HUES48 (cell line): Measurements from ENCODE around the gene ITSN1.

ENCODE experiments used
- H3K27ac ChIP-seq: one replicate; pipeline ENCODE4 v1.7.0; 2013; ENCODE audit warnings: low read depth, low read length, inconsistent platforms
- H3K27me3 ChIP-seq: 2 replicates; pipeline ENCODE4 v1.6.1; 2013; ENCODE audit warnings: mild to moderate bottlenecking, low read length; ENCODE audit not compliant: control insufficient read depth, insufficient read depth
- H3K36me3 ChIP-seq: 2 replicates; pipeline ENCODE4 v1.6.1; 2013; ENCODE audit warnings: low read length; ENCODE audit not compliant: control insufficient read depth, insufficient read depth
- H3K4me1 ChIP-seq: 2 replicates; pipeline ENCODE4 v1.6.1; 2013; ENCODE audit warnings: mild to moderate bottlenecking, low read length; ENCODE audit not compliant: control insufficient read depth, insufficient read depth
- H3K4me3 ChIP-seq: 2 replicates; pipeline ENCODE4 v1.5.1; 2013; ENCODE audit warnings: mild to moderate bottlenecking, low read depth, low read length
- H3K9ac ChIP-seq: 2 replicates; pipeline ENCODE4 v1.6.1; 2013; ENCODE audit warnings: mild to moderate bottlenecking, low read depth, low read length, moderate library complexity
- H3K9me3 ChIP-seq: 2 replicates; pipeline ENCODE4 v1.6.1; 2013; ENCODE audit warnings: low read length; ENCODE audit not compliant: control insufficient read depth, insufficient read depth

Gene ITSN1

DNA sequence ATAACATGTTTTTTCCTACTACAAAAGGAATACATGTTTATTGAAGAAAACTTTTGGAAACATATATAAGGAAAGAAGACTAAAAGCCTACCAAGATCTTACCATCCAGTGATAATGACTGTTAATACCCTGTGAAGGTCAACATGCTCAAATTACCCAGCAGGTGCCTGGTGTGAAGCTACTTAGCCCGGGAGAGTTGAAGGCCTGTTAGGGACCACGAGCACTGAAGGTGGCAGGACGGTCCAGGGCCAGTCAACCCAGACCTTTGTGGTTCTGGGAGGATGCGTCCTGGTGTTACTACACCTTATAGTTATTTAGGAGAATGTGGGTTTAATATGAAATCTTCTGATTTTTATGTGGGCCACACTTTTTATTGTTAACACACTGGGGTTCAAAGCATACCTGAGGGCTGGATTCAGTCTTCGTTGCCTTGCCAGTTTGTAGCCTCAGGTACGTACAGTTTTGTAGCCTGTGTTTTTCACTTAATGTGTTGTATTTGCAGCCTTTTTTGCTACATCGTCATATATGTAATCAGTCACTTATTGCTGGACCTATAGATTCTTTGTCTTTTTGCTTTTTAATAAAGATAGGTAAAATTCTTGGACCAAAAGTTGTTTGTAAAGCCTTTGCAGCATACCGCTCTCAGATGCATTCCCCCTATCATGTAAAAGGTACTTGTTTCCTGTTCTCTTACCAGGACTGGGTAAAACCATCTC is 9.8 kb downstream of the ITSN1 start:
- Histone ChIP-seq H3K4me1 (peaks cover 55% of the 10 kb centered on the region), H3K36me3 (no peaks in the 10 kb centered on the region), H3K9me3 (no peaks in the 10 kb centered on the region), H3K27me3 (no peaks in the 10 kb centered on the region), H3K9ac (no peak overlapping the region), H3K4me3 (no peak overlapping the region), H3K27ac (peak overlapping the region; percentile 21)

DNA sequence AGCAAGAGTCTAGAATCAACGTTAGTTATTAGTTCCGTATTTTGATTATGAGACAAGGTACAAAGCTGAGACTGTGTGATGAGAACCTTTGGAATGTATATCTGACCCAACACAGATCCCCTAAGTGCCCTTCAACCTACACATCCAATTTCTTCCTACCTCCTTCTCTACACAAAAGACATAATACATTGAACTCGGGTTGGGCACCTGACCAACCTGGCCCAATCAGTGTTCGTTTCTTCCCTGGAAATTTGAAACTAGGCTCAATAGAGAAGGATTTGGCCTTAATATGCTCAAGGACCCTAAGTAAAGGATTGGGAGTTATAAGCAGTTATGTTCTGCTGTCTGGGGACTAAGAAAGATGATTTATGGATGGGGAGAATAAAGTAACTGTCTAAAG is 12.1 kb downstream of the ITSN1 start:
- peak overlapping the region; percentile 77 for H3K27ac ChIP-seq
- no peaks in the 10 kb centered on the region for H3K9me3 ChIP-seq
- H3K36me3 ChIP-seq, result no peaks in the 10 kb centered on the region
- 0 out of 2 replicates have a peak overlapping the region, but pooled peaks have one; percentile 0 for H3K9ac ChIP-seq
- peaks cover 63% of the 10 kb centered on the region for H3K4me1 ChIP-seq
- no peaks in the 10 kb centered on the region for H3K27me3 ChIP-seq
- H3K4me3 ChIP-seq, result no peak overlapping the region

DNA sequence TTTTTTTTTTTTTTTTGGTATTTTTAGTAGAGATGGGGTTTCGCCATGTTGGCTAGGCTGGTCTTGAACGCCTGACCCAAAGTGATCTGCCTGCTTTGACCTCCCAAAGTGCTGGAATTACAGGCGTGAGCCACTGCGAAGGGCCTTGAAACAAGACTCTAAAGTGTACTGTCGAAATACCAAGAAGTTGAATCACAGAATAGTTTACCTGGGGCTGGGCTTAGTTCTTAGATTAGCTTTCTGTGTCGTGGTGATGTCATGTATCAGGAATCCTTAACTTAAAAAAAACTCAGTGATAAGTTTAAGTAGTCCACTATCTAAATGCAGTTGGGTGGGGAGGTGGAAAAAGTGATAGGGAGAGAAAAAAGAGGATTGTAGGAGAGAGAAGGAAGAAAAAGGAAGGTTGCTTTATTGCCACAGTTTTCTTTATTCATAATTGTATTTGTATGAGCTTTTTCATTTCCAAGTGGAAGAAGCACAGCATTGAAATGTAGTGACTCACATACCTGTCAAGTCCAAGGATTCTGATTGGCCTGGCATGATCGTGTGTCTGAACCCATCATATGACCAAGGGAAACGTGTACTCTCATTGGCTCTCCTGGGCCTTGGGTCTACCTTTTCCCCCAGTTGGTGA is 13.4 kb downstream of the ITSN1 start:
- Histone ChIP-seq H3K9me3 (no peaks in the 10 kb centered on the region), H3K9ac (no peak overlapping the region), H3K27me3 (no peaks in the 10 kb centered on the region), H3K36me3 (no peaks in the 10 kb centered on the region), H3K27ac (peak overlapping the region; percentile 77), H3K4me3 (no peak overlapping the region), H3K4me1 (peaks cover 56% of the 10 kb centered on the region)

DNA sequence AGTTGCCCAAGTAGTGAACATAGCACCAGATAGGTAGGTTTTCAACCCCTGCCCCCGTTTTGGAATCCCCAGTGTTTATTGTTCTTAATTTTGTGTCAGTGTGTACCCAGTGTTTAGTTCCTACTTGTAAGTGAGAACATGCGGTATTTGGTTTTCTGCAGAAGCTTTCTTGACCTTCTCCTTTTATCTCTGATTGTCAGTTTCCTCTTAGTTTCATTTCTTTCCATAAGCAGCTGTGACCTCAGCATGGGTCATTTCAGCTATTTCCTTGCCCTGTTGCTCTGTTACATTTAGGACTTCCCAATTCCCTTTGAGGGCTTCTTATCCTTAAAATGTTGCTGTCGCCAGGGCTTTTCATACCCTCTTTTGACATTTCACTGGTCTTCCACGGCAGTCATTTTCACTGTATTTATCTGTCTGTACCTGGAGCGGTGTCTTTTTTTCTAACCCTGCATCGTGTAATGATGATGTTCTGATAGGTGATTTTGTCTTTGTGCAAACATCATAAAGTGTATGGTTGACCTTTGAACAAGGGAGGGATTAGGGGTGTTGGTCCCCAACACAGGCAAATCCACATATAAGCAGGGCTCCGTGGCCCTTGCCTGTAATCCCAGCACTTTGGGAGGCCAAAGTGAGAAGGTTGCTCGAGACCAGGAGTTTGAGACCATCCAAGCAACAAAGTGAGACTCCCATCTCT is 15.0 kb downstream of the ITSN1 start:
- Histone ChIP-seq H3K36me3 (no peaks in the 10 kb centered on the region), H3K9me3 (no peaks in the 10 kb centered on the region), H3K27me3 (no peaks in the 10 kb centered on the region), H3K9ac (no peak overlapping the region), H3K27ac (no peak overlapping the region), H3K4me1 (peaks cover 43% of the 10 kb centered on the region), H3K4me3 (no peak overlapping the region)

DNA sequence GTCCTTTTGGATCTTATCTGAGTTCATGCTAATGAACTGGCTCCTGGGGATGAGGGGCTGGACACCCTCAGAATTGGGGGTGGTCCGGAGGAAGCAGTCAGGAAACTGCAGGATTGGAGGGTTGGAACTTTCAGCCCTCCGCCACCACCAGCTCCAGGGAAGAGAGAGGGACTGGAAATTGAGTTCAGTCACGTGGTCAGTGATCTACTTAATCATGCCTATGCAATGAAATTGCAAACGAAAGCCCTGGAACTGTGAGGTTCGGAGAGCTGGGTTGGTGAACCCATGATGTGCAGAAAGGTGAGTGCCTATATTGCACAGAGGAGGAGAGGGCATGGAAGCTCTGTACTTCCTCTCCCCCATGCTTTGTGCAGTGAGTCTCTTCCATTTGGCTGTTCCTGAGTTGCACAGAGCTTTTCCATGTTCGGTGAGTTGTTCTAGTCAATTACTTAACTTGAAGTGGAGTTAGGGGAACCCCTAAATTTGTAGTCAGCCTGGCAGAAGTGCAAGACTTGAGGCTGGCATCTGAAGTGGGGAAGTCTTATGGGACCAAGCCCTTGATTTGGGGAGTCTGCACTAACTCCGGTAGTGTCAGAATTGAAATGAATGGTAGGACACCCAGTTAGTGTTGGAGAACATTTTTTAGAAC is 16.7 kb downstream of the ITSN1 start:
- Histone ChIP-seq H3K4me1 (peaks cover 40% of the 10 kb centered on the region), H3K27me3 (no peaks in the 10 kb centered on the region), H3K27ac (no peak overlapping the region), H3K9ac (no peak overlapping the region), H3K9me3 (no peaks in the 10 kb centered on the region), H3K4me3 (no peak overlapping the region), H3K36me3 (no peaks in the 10 kb centered on the region)

DNA sequence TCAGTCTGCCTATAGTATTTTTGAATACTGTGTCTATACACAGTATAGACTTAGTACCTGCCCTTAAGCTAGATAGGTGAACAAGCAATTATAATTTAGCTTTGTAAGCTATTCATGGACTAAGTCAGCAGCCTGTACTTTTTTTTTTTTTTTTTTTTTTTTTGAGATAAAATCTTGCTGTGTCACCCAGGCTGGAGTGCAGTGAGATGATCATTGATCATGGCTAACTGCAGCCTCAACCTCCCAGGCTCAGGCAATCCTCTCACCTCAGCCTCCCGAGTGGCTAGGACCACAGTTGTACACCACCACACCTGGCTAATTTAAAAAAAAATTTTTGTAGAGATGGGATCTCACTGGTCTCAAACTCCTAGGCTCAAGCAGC is 17.3 kb downstream of the ITSN1 start:
- no peaks in the 10 kb centered on the region for H3K27me3 ChIP-seq
- H3K27ac ChIP-seq, result no peak overlapping the region
- H3K36me3 ChIP-seq, result no peaks in the 10 kb centered on the region
- no peaks in the 10 kb centered on the region for H3K9me3 ChIP-seq
- no peak overlapping the region for H3K4me3 ChIP-seq
- peaks cover 37% of the 10 kb centered on the region for H3K4me1 ChIP-seq
- H3K9ac ChIP-seq, result no peak overlapping the region

GRCh38 chr21:33660406-33660805 is 18.1 kb downstream of the ITSN1 start:
- no peaks in the 10 kb centered on the region for H3K27me3 ChIP-seq
- peaks cover 29% of the 10 kb centered on the region for H3K4me1 ChIP-seq
- no peaks in the 10 kb centered on the region for H3K9me3 ChIP-seq
- no peak overlapping the region for H3K9ac ChIP-seq
- no peak overlapping the region for H3K4me3 ChIP-seq
- no peak overlapping the region for H3K27ac ChIP-seq
- H3K36me3 ChIP-seq, result no peaks in the 10 kb centered on the region

DNA sequence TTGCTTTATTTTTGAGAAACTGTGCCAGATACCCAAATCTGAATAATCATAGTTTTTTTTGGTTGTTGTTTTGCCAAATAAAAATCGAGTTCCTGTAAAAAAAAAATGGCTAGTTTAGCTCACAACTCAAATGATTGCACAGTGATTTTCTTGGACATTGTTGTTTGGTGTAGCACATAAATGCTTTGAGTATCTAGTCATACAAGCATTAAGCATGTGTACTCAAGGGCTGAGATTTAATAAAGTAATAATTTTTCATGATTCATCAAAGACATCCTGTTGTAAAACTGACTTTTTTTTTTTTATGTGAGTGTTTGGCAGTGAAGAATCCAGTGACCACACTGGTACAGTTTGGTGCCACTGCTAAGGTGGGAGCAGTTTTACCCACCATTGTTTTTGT is 18.8 kb downstream of the ITSN1 start:
- Histone ChIP-seq H3K36me3 (no peaks in the 10 kb centered on the region), H3K9me3 (no peaks in the 10 kb centered on the region), H3K27ac (no peak overlapping the region), H3K4me1 (peaks cover 23% of the 10 kb centered on the region), H3K9ac (no peak overlapping the region), H3K4me3 (no peak overlapping the region), H3K27me3 (no peaks in the 10 kb centered on the region)

- Histone ChIP-seq H3K36me3 (no peaks in the 10 kb centered on the region), H3K27me3 (no peaks in the 10 kb centered on the region), H3K9me3 (no peaks in the 10 kb centered on the region), H3K4me3 (no peak overlapping the region), H3K4me1 (peaks cover 19% of the 10 kb centered on the region), H3K9ac (no peak overlapping the region), H3K27ac (no peak overlapping the region)
These were observed 19.7 kb downstream of the ITSN1 start for GRCh38 chr21:33662046-33662445.

DNA sequence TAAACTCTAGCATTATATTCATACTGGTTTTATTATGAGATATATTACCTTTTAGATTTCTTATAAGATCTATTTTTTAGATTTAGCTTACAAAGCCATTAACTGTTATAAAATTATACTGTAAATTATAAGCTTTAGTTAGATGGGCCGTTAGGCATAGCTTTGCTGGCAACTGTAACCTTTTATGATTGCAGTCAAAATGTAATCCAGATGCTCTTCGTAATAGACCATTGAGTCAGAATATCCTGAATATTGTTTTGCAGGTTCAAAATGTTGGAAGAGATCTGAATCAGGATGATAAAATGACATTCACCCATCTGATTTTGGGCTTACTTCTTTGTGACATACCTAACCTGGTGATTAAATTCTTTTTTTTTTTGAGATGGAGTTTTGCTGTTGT is 20.9 kb downstream of the ITSN1 start:
- H3K4me1 ChIP-seq, result peaks cover 10% of the 10 kb centered on the region
- no peak overlapping the region for H3K9ac ChIP-seq
- H3K27me3 ChIP-seq, result no peaks in the 10 kb centered on the region
- no peak overlapping the region for H3K4me3 ChIP-seq
- no peaks in the 10 kb centered on the region for H3K36me3 ChIP-seq
- no peaks in the 10 kb centered on the region for H3K9me3 ChIP-seq
- H3K27ac ChIP-seq, result no peak overlapping the region

DNA sequence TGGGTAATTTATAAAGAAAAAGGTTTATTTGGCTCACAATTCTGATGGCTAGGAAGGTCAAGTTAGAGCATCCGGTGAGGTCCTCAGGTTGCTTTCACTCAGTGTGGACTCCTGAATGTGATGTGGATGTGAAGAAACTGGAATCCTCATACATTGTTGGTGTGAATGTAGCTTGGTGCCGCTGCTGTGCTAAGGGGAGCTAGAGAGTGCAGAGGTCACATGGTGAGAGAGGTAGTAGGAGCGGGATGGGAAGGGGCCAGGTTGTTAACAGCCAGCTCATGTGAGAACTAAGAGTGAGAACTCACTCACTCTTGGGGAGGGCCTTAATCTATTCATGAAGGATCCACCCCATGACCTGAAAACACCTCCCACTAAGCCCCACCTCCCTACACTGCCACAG is 21.8 kb downstream of the ITSN1 start:
- Histone ChIP-seq H3K4me3 (no peak overlapping the region), H3K9ac (no peak overlapping the region), H3K36me3 (no peaks in the 10 kb centered on the region), H3K9me3 (no peaks in the 10 kb centered on the region), H3K27me3 (no peaks in the 10 kb centered on the region), H3K27ac (no peak overlapping the region), H3K4me1 (peaks cover 4% of the 10 kb centered on the region; the same call in 1 of the 2 replicates)
